Natural killer cell (primary cell): Measurements from ENCODE around the gene CASK. TPM values are rescaled to one million over a fixed set of nuclear protein-coding genes. Genes with fewer than 3 reads are reported as not detected.
A peak's percentile ranks its signal among the peaks of the same experiment; 100 is the strongest.

Experiments
- ATAC-seq, 3 donors: fragments of 150-1000 bp in 2 of 3; fragments of 200-7000 bp in 1 of 3; cut with Tn5 transposase; 1 replicate in 1 of 3; 2 replicates in 2 of 3; pipeline ENCODE4 v1.10.0; 2021; ENCODE audit warnings: mild to moderate bottlenecking in 2 of 3, moderate library complexity in 2 of 3
- DNase-seq, 2 donors: peaks; one replicate each; pipeline versions ENCODE4 v3.0.0 to v3.0.0-alpha.2; 2013 to 2021; ENCODE audit warnings: mixed read lengths in 1 of 2
- H3K27ac ChIP-seq: one replicate; pipeline ENCODE4 v1.5.1; 2013; ENCODE audit warnings: mild to moderate bottlenecking, low read length
- H3K27me3 ChIP-seq: one replicate; pipeline ENCODE4 v1.6.1; 2013; ENCODE audit warnings: low read length; ENCODE audit not compliant: control insufficient read depth, insufficient read depth
- H3K36me3 ChIP-seq: one replicate; pipeline ENCODE4 v1.6.1; 2013; ENCODE audit warnings: low read length; ENCODE audit not compliant: control insufficient read depth, insufficient read depth
- H3K4me1 ChIP-seq: one replicate; pipeline ENCODE4 v1.6.1; 2013; ENCODE audit warnings: low read length; ENCODE audit not compliant: control insufficient read depth, insufficient read depth
- H3K4me3 ChIP-seq: one replicate; pipeline ENCODE4 v1.5.1; 2013; ENCODE audit warnings: low read length
- H3K9me3 ChIP-seq: one replicate; pipeline ENCODE4 v1.6.1; 2013; ENCODE audit warnings: low read length; ENCODE audit not compliant: control insufficient read depth, insufficient read depth
- H3K27ac Mint-ChIP-seq, 2 donors: one replicate each; pipeline ENCODE4 v1.8.0; 2022; ENCODE audit warnings: mild to moderate bottlenecking in 2 of 2, mixed read lengths in 2 of 2, moderate library complexity in 1 of 2
- H3K27me3 Mint-ChIP-seq, 2 donors: one replicate each; pipeline ENCODE4 v1.8.0; 2022; ENCODE audit warnings: low read depth in 2 of 2, mixed read lengths in 2 of 2
- H3K36me3 Mint-ChIP-seq: one replicate; pipeline ENCODE4 v1.8.0; 2022; ENCODE audit warnings: mixed read lengths
- H3K4me1 Mint-ChIP-seq, 2 donors: one replicate each; pipeline ENCODE4 v1.8.0; 2022; ENCODE audit warnings: mixed read lengths in 2 of 2
- H3K4me3 Mint-ChIP-seq: one replicate; pipeline ENCODE4 v1.8.0; 2022; ENCODE audit warnings: mild to moderate bottlenecking, moderate library complexity, mixed read lengths
- H3K9me3 Mint-ChIP-seq, 2 donors: one replicate each; pipeline ENCODE4 v1.8.0; 2022; ENCODE audit warnings: mixed read lengths in 2 of 2
- CTCF ChIP-seq: fragments of 200-600 bp; IDR thresholded peaks from one replicate; pipeline ENCODE4 v1.8.0; 2022; ENCODE audit warnings: antibody characterized with exemption
- WGBS: methylation state at CpG from one replicate; pipeline ENCODE4 v1.1.7; 2013; ENCODE audit warnings: missing lambda C conversion rate; ENCODE audit not compliant: insufficient coverage; 5-methylcytosine and 5-hydroxymethylcytosine counted together
- intact Hi-C: fragments of 100-400 bp; cut with micrococcal nuclease; formaldehyde crosslinking; loops from one replicate; pipeline ENCODE4 v1.14.2; 2022
- total RNA-seq, 4 donors: library from RNA; stranded (reverse); fragments of 120-200 nt in 1 of 4; gene quantifications; one replicate each; pipeline versions ENCODE4 v1.2.3 to v1.2.4, GENCODE V29; 2013 to 2022

The CASK gene
- total RNA-seq, 3 donors from 2014 or later (not counting 1 experiment from before 2014, with no cell fraction given): 23.5 to 27.9 (median 25.6) TPM

GRCh38 chrX:41512394-41512793 lies 411.0 kb downstream of the CASK start:
- 10% methylated on average over 4 of the region's 4 CpGs for WGBS
- Mint-ChIP-seq H3K9me3 (no peaks in the 10 kb centered on the region), H3K27me3 (no peaks in the 10 kb centered on the region), H3K4me3 (no peak overlapping the region), H3K36me3 (no peaks in the 10 kb centered on the region), H3K27ac (no peak overlapping the region), H3K4me1 (peaks cover 0 to 5% of the 10 kb centered on the region in 2 donors)
- H3K4me3 ChIP-seq: no peak overlapping the region
- no peak for TF ChIP-seq CTCF
- no peaks in the 10 kb centered on the region for H3K36me3 ChIP-seq
- DNase-seq (peak in 1 of 2 donors; percentile 12), ATAC-seq (peak in 1 of 3 donors; percentile 30)
- H3K27ac ChIP-seq: no peak overlapping the region
- H3K9me3 ChIP-seq: no peaks in the 10 kb centered on the region
- H3K27me3 ChIP-seq: no peaks in the 10 kb centered on the region
- H3K4me1 ChIP-seq: peaks cover 4% of the 10 kb centered on the region
- intact Hi-C loops: no loop called here

- no peak for DNase-seq
- Histone ChIP-seq H3K4me3 (no peak overlapping the region), H3K27ac (no peak overlapping the region), H3K9me3 (no peaks in the 10 kb centered on the region), H3K36me3 (no peaks in the 10 kb centered on the region), H3K27me3 (no peaks in the 10 kb centered on the region), H3K4me1 (peaks cover 3% of the 10 kb centered on the region)
- intact Hi-C loops: no loop called here
- Mint-ChIP-seq H3K4me1 (peaks cover 0 to 5% of the 10 kb centered on the region in 2 donors), H3K9me3 (no peaks in the 10 kb centered on the region), H3K4me3 (no peak overlapping the region), H3K27me3 (no peaks in the 10 kb centered on the region), H3K27ac (no peak overlapping the region), H3K36me3 (no peaks in the 10 kb centered on the region)
- no peak for ATAC-seq
- TF ChIP-seq CTCF: no peak
- 95% methylated on average over 4 of the region's 4 CpGs for WGBS
Measured at GRCh38 chrX:41507919-41508318, 415.4 kb downstream of the CASK start.

GRCh38 chrX:41502004-41502403 lies 421.4 kb downstream of the CASK start:
- DNase-seq (no peak), ATAC-seq (no peak)
- Histone ChIP-seq H3K27me3 (no peaks in the 10 kb centered on the region), H3K36me3 (no peaks in the 10 kb centered on the region), H3K27ac (no peak overlapping the region), H3K9me3 (no peaks in the 10 kb centered on the region), H3K4me3 (no peak overlapping the region), H3K4me1 (no peaks in the 10 kb centered on the region)
- Mint-ChIP-seq H3K27ac (no peak overlapping the region), H3K4me1 (no peaks in the 10 kb centered on the region), H3K9me3 (no peaks in the 10 kb centered on the region), H3K36me3 (no peaks in the 10 kb centered on the region), H3K4me3 (no peak overlapping the region), H3K27me3 (peaks cover 0 to 12% of the 10 kb centered on the region in 2 donors)
- WGBS: no CpG with 5 or more reads among the region's 1 CpG
- no peak for TF ChIP-seq CTCF
- intact Hi-C loops: no loop called here

- no peaks in the 10 kb centered on the region for H3K36me3 Mint-ChIP-seq
- 80% methylated on average over 2 of the region's 3 CpGs for WGBS
- no peaks in the 10 kb centered on the region for H3K9me3 Mint-ChIP-seq
- H3K4me1 ChIP-seq: no peaks in the 10 kb centered on the region
- no peak for TF ChIP-seq CTCF
- H3K27me3 ChIP-seq: no peaks in the 10 kb centered on the region
- no peaks in the 10 kb centered on the region for H3K9me3 ChIP-seq
- H3K36me3 ChIP-seq: no peaks in the 10 kb centered on the region
- DNase-seq: no peak
- no peak overlapping the region for H3K4me3 Mint-ChIP-seq
- no peak overlapping the region for H3K27ac ChIP-seq
- intact Hi-C loops: no loop called here
- no peak for ATAC-seq
- no peak overlapping the region for H3K27ac Mint-ChIP-seq
- no peak overlapping the region for H3K4me3 ChIP-seq
- H3K4me1 Mint-ChIP-seq: no peaks in the 10 kb centered on the region
- H3K27me3 Mint-ChIP-seq: peaks cover 4 to 12% of the 10 kb centered on the region in 2 donors
Measured at GRCh38 chrX:41499984-41500383, 423.4 kb downstream of the CASK start.
